HG02981 (cell line): ENCODE measurements around the gene COL5A2.

Experiments used
- ATAC-seq: cut with Tn5 transposase; IDR thresholded peaks from one replicate; pipeline ENCODE4 v1.9.1; 2021; ENCODE audit warnings: mild to moderate bottlenecking, moderate library complexity; ENCODE audit not compliant: unreplicated experiment

The COL5A2 gene

GRCh38 chr2:189012351-189012750 is 167.2 kb downstream of the COL5A2 start:
- ATAC-seq = no peak

GRCh38 chr2:189010536-189010935 is 169.0 kb downstream of the COL5A2 start:
- no peak for ATAC-seq

GRCh38 chr2:189008555-189009262 is 170.9 kb downstream of the COL5A2 start:
- no peak for ATAC-seq

GRCh38 chr2:189002079-189002478 is 177.5 kb downstream of the COL5A2 start:
- no peak for ATAC-seq

GRCh38 chr2:189000221-189000620 is 179.3 kb downstream of the COL5A2 start:
- ATAC-seq = no peak

GRCh38 chr2:188997263-188997662 is 182.3 kb downstream of the COL5A2 start:
- ATAC-seq = no peak

- ATAC-seq = no peak
Measured at GRCh38 chr2:188993247-188993646, 186.3 kb downstream of the COL5A2 start.

- no peak for ATAC-seq
Measured at GRCh38 chr2:188986839-188987238, 192.7 kb downstream of the COL5A2 start.

- no peak for ATAC-seq
Measured at GRCh38 chr2:188984680-188985079, 194.9 kb downstream of the COL5A2 start.

- no peak for ATAC-seq
Measured at GRCh38 chr2:188984065-188984491, 195.5 kb downstream of the COL5A2 start.

GRCh38 chr2:188983427-188984064 is 196.0 kb downstream of the COL5A2 start:
- ATAC-seq = no peak
